Middle frontal gyrus (tissue), 1 donor: Measurements from ENCODE around the gene CCT3.
A peak's percentile ranks its signal among the peaks of the same experiment; 100 is the strongest.
"Not testable (repeated sequence)": the region's sequence is repeated elsewhere in the genome, so short reads cannot be mapped to it uniquely, and the experiment has no call there.

ENCODE experiments used
- DNase-seq: peaks from one replicate; pipeline ENCODE4 v3.0.0-alpha.2; 2015; ENCODE audit warnings: low spot score; ENCODE audit errors: extremely low spot score

Gene CCT3

GRCh38 chr1:156338180-156338976 is at the start of gene CCT3, which contains the start of gene TSACC:
CCT3 (minus strand) TSS chr1:156338292; CDS start chr1:156338184, 108 bp downstream.
TSACC (plus strand) TSS chr1:156338526; CDS start chr1:156339758, 1,232 bp downstream.
- peak; percentile 97 for DNase-seq

GRCh38 chr1:156387870-156388173 is 49.7 kb upstream of the CCT3 start:
- no peak for DNase-seq

- DNase-seq, result no peak
These were observed 49.1 kb upstream of the CCT3 start for GRCh38 chr1:156386949-156387869.

- DNase-seq, result no peak
These were observed 48.2 kb upstream of the CCT3 start for GRCh38 chr1:156386134-156386901.

GRCh38 chr1:156385534-156386031 is 47.5 kb upstream of the CCT3 start:
- no peak for DNase-seq

GRCh38 chr1:156384658-156385057 is 46.6 kb upstream of the CCT3 start:
- no peak for DNase-seq

GRCh38 chr1:156384007-156384406 is 45.9 kb upstream of the CCT3 start:
- DNase-seq, result no peak

- DNase-seq, result peak; percentile 60
These were observed 44.9 kb upstream of the CCT3 start for GRCh38 chr1:156383023-156383422.

- no peak for DNase-seq
These were observed 44.5 kb upstream of the CCT3 start for GRCh38 chr1:156382561-156382960.

GRCh38 chr1:156379420-156380165 is 41.5 kb upstream of the CCT3 start:
- DNase-seq, result no peak

- DNase-seq, result no peak
These were observed 40.5 kb upstream of the CCT3 start for GRCh38 chr1:156378557-156378956.

- DNase-seq, result no peak
These were observed 39.1 kb upstream of the CCT3 start for GRCh38 chr1:156376958-156377919.

- no peak for DNase-seq
These were observed 38.1 kb upstream of the CCT3 start for GRCh38 chr1:156376146-156376545.

GRCh38 chr1:156373546-156373945 is 35.5 kb upstream of the CCT3 start:
- DNase-seq, result no peak

- no peak for DNase-seq
These were observed 34.8 kb upstream of the CCT3 start for GRCh38 chr1:156372876-156373275.

- DNase-seq, result no peak
These were observed 34.1 kb upstream of the CCT3 start for GRCh38 chr1:156372265-156372586.

- DNase-seq, result no peak
These were observed 33.6 kb upstream of the CCT3 start for GRCh38 chr1:156371553-156372264.

GRCh38 chr1:156369685-156370286 is 31.7 kb upstream of the CCT3 start:
- DNase-seq, result not testable (repeated sequence)
